Activated CD4-positive, alpha-beta T cell treated with anti-CD3 and anti-CD28 coated beads, Interleukin-10, Interleukin-2, amounts not matched to agents 100 ng/mL and 50 ng/mL, durations not matched to agents 16 hours and 8 hours (primary cell): ENCODE results near the gene LTB4R2.

Source experiments
- DNase-seq: peaks from one replicate; pipeline ENCODE4 v3.0.0-alpha.2; 2020

LTB4R2 gene

GRCh38 chr14:24299255-24300191 lies 10.4 kb upstream of the LTB4R2 start, which contains the start of the genes DHRS1 and NOP9:
DHRS1 (minus strand) TSS chr14:24299780; CDS start chr14:24299106, 674 bp downstream.
NOP9 (plus strand) TSS chr14:24299850; CDS start chr14:24299955, 105 bp downstream.
- peak; percentile 93 for DNase-seq

GRCh38 chr14:24300326-24300980 lies 9.5 kb upstream of the LTB4R2 start:
- DNase-seq: no peak

- no peak for DNase-seq
Measured at GRCh38 chr14:24304019-24304387, 5.9 kb upstream of the LTB4R2 start.

- no peak for DNase-seq
Measured at GRCh38 chr14:24307156-24307574, 2.8 kb upstream of the LTB4R2 start.

- DNase-seq: peak; percentile 73
Measured at GRCh38 chr14:24307575-24308341, 2.2 kb upstream of the LTB4R2 start, which contains the start of gene CIDEB. CIDEB (minus strand) TSS chr14:24307977; CDS start chr14:24307858, 119 bp downstream.

- DNase-seq: no peak
Measured at GRCh38 chr14:24308342-24309124, 1.4 kb upstream of the LTB4R2 start.

GRCh38 chr14:24310265-24310645 lies 315 bp downstream of the LTB4R2 start:
- no peak for DNase-seq

GRCh38 chr14:24310646-24311604 lies 985 bp downstream of the LTB4R2 start, which contains the start of gene LTB4R:
LTB4R (plus strand) TSS chr14:24311502; CDS start chr14:24315652, 4,150 bp downstream.
- peak; percentile 80 for DNase-seq

GRCh38 chr14:24311837-24312615 lies 2.1 kb downstream of the LTB4R2 start:
- peak; percentile 37 for DNase-seq

GRCh38 chr14:24312736-24313507 lies 3.0 kb downstream of the LTB4R2 start:
- peak; percentile 72 for DNase-seq

GRCh38 chr14:24313913-24314312 lies 4.0 kb downstream of the LTB4R2 start:
- DNase-seq: no peak

GRCh38 chr14:24314377-24315193 lies 4.6 kb downstream of the LTB4R2 start:
- DNase-seq: no peak

GRCh38 chr14:24315243-24315806 lies 5.4 kb downstream of the LTB4R2 start:
- DNase-seq: no peak

- DNase-seq: no peak
Measured at GRCh38 chr14:24315807-24316596, 6.1 kb downstream of the LTB4R2 start.

GRCh38 chr14:24316597-24316950 lies 6.6 kb downstream of the LTB4R2 start:
- no peak for DNase-seq

- no peak for DNase-seq
Measured at GRCh38 chr14:24317141-24317928, 7.4 kb downstream of the LTB4R2 start.
